Activated CD8-positive, alpha-beta memory T cell treated with anti-CD3 and anti-CD28 coated beads, Interleukin-2, amount 50 U/mL, for 48 hours (primary cell): ENCODE measurements around the gene YJEFN3.
A peak's percentile ranks its signal among the peaks of the same experiment; 100 is the strongest.

Experiments used
- DNase-seq: peaks from one replicate; pipeline ENCODE4 v3.0.0-alpha.2; 2020

Gene YJEFN3

GRCh38 chr19:19540064-19540714 is 11.5 kb downstream of the YJEFN3 start:
- DNase-seq: peak; percentile 89

- peak; percentile 91 for DNase-seq
Observed at GRCh38 chr19:19540715-19541515, 12.2 kb downstream of the YJEFN3 start.

- no peak for DNase-seq
Observed at GRCh38 chr19:19541616-19542015, 12.9 kb downstream of the YJEFN3 start.

GRCh38 chr19:19542507-19542906 is 13.8 kb downstream of the YJEFN3 start:
- no peak for DNase-seq

- DNase-seq: no peak
Observed at GRCh38 chr19:19543101-19543500, 14.4 kb downstream of the YJEFN3 start.

GRCh38 chr19:19543640-19544039 is 14.9 kb downstream of the YJEFN3 start:
- DNase-seq: no peak

GRCh38 chr19:19544257-19544953 is 15.7 kb downstream of the YJEFN3 start:
- DNase-seq: no peak

- DNase-seq: no peak
Observed at GRCh38 chr19:19544954-19545591, 16.4 kb downstream of the YJEFN3 start.

- no peak for DNase-seq
Observed at GRCh38 chr19:19545707-19546106, 17.0 kb downstream of the YJEFN3 start.

GRCh38 chr19:19546751-19547162 is 18.0 kb downstream of the YJEFN3 start:
- no peak for DNase-seq

GRCh38 chr19:19547674-19548336 is 19.1 kb downstream of the YJEFN3 start:
- DNase-seq: no peak

- no peak for DNase-seq
Observed at GRCh38 chr19:19548915-19549759, 20.4 kb downstream of the YJEFN3 start.

GRCh38 chr19:19549804-19550464 is 21.2 kb downstream of the YJEFN3 start:
- DNase-seq: no peak

GRCh38 chr19:19550485-19550929 is 21.8 kb downstream of the YJEFN3 start:
- DNase-seq: no peak

- DNase-seq: no peak
Observed at GRCh38 chr19:19550972-19551852, 22.5 kb downstream of the YJEFN3 start.

GRCh38 chr19:19551853-19552192 is 23.1 kb downstream of the YJEFN3 start:
- DNase-seq: no peak

- peak; percentile 68 for DNase-seq
Observed at GRCh38 chr19:19552798-19553197, 24.1 kb downstream of the YJEFN3 start.

GRCh38 chr19:19553670-19554069 is 25.0 kb downstream of the YJEFN3 start:
- no peak for DNase-seq

- peak; percentile 91 for DNase-seq
Observed at GRCh38 chr19:19554074-19555023, 25.6 kb downstream of the YJEFN3 start.
